ENCODE measurements around the gene OR14A16. TPM values are rescaled to one million over a fixed set of nuclear protein-coding genes. Genes with fewer than 3 reads are reported as not detected.

OR14A16 gene
- total and polyA plus RNA-seq, 2 donors: not detected

- no peaks in the 10 kb centered on the region for H3K36me3 ChIP-seq (ENCODE audit: control insufficient read depth in 2 of 2, insufficient read depth in 2 of 2, low read length in 1 of 2)
- H3K27ac ChIP-seq (ENCODE audit: low read depth in 1 of 2, low read length in 1 of 2): no peak overlapping the region
- no peaks in the 10 kb centered on the region for H3K9me3 ChIP-seq (ENCODE audit: control insufficient read depth in 2 of 2, insufficient read depth in 1 of 2, low read length in 1 of 2)
- WGBS: 85% methylated on average over 13 of the region's 13 CpGs
- no peaks in the 10 kb centered on the region for H3K4me1 ChIP-seq (ENCODE audit: control insufficient read depth in 2 of 2, insufficient read depth in 2 of 2, low read length in 2 of 2)
- no peak overlapping the region for H3K4me3 ChIP-seq (ENCODE audit: low read length in 2 of 2)
- no peaks in the 10 kb centered on the region for H3K27me3 ChIP-seq (ENCODE audit: control insufficient read depth in 2 of 2, insufficient read depth in 1 of 2, low read length in 1 of 2)
- no peak for DNase-seq (ENCODE audit: low read depth in 6 of 9, low spot score in 9 of 9)
These were observed 1.4 kb upstream of the OR14A16 start for GRCh38 chr1:247825362-247825761.

- Histone ChIP-seq H3K36me3 (ENCODE audit: control insufficient read depth in 2 of 2, insufficient read depth in 2 of 2, low read length in 1 of 2) (no peaks in the 10 kb centered on the region), H3K27me3 (ENCODE audit: control insufficient read depth in 2 of 2, insufficient read depth in 1 of 2, low read length in 1 of 2) (no peaks in the 10 kb centered on the region), H3K4me3 (ENCODE audit: low read length in 2 of 2) (no peak overlapping the region), H3K9me3 (ENCODE audit: control insufficient read depth in 2 of 2, insufficient read depth in 1 of 2, low read length in 1 of 2) (no peaks in the 10 kb centered on the region), H3K27ac (ENCODE audit: low read depth in 1 of 2, low read length in 1 of 2) (no peak overlapping the region), H3K4me1 (ENCODE audit: control insufficient read depth in 2 of 2, insufficient read depth in 2 of 2, low read length in 2 of 2) (no peaks in the 10 kb centered on the region)
- no peak for DNase-seq (ENCODE audit: low read depth in 6 of 9, low spot score in 9 of 9)
- WGBS: 70% methylated on average over 2 of the region's 2 CpGs
These were observed 1.9 kb downstream of the OR14A16 start for GRCh38 chr1:247822060-247822459.

- Histone ChIP-seq H3K36me3 (ENCODE audit: control insufficient read depth in 2 of 2, insufficient read depth in 2 of 2, low read length in 1 of 2) (no peaks in the 10 kb centered on the region), H3K4me1 (ENCODE audit: control insufficient read depth in 2 of 2, insufficient read depth in 2 of 2, low read length in 2 of 2) (no peaks in the 10 kb centered on the region), H3K27me3 (ENCODE audit: control insufficient read depth in 2 of 2, insufficient read depth in 1 of 2, low read length in 1 of 2) (no peaks in the 10 kb centered on the region), H3K27ac (ENCODE audit: low read depth in 1 of 2, low read length in 1 of 2) (no peak overlapping the region), H3K4me3 (ENCODE audit: low read length in 2 of 2) (no peak overlapping the region), H3K9me3 (ENCODE audit: control insufficient read depth in 2 of 2, insufficient read depth in 1 of 2, low read length in 1 of 2) (no peaks in the 10 kb centered on the region)
- DNase-seq (ENCODE audit: low read depth in 6 of 9, low spot score in 9 of 9): no peak
- 87% methylated on average over 2 of the region's 2 CpGs for WGBS
These were observed 11.3 kb downstream of the OR14A16 start for GRCh38 chr1:247812637-247813036.

GRCh38 chr1:247797518-247797917, 26.4 kb downstream of the OR14A16 start:
- Histone ChIP-seq H3K9me3 (ENCODE audit: control insufficient read depth in 2 of 2, insufficient read depth in 1 of 2, low read length in 1 of 2) (no peaks in the 10 kb centered on the region), H3K4me1 (ENCODE audit: control insufficient read depth in 2 of 2, insufficient read depth in 2 of 2, low read length in 2 of 2) (no peaks in the 10 kb centered on the region), H3K36me3 (ENCODE audit: control insufficient read depth in 2 of 2, insufficient read depth in 2 of 2, low read length in 1 of 2) (no peaks in the 10 kb centered on the region), H3K27me3 (ENCODE audit: control insufficient read depth in 2 of 2, insufficient read depth in 1 of 2, low read length in 1 of 2) (no peaks in the 10 kb centered on the region), H3K4me3 (ENCODE audit: low read length in 2 of 2) (no peak overlapping the region), H3K27ac (ENCODE audit: low read depth in 1 of 2, low read length in 1 of 2) (no peak overlapping the region)
- WGBS: 63% methylated on average over 2 of the region's 2 CpGs
- DNase-seq (ENCODE audit: low read depth in 6 of 9, low spot score in 9 of 9): no peak

- DNase-seq (ENCODE audit: low read depth in 6 of 9, low spot score in 9 of 9): no peak
- Histone ChIP-seq H3K9me3 (ENCODE audit: control insufficient read depth in 2 of 2, insufficient read depth in 1 of 2, low read length in 1 of 2) (no peaks in the 10 kb centered on the region), H3K4me3 (ENCODE audit: low read length in 2 of 2) (no peak overlapping the region), H3K27me3 (ENCODE audit: control insufficient read depth in 2 of 2, insufficient read depth in 1 of 2, low read length in 1 of 2) (no peaks in the 10 kb centered on the region), H3K4me1 (ENCODE audit: control insufficient read depth in 2 of 2, insufficient read depth in 2 of 2, low read length in 2 of 2) (no peaks in the 10 kb centered on the region), H3K36me3 (ENCODE audit: control insufficient read depth in 2 of 2, insufficient read depth in 2 of 2, low read length in 1 of 2) (no peaks in the 10 kb centered on the region), H3K27ac (ENCODE audit: low read depth in 1 of 2, low read length in 1 of 2) (no peak overlapping the region)
These were observed 54.3 kb downstream of the OR14A16 start for GRCh38 chr1:247769603-247770002.

Other genes with a start within 250 kb of the OR14A16 start
- not detected for gene OR2G2, start 235.8 kb downstream of the OR14A16 start, total RNA-seq
- gene OR2G2, start 235.8 kb downstream of the OR14A16 start, polyA plus RNA-seq: 0.05 TPM
- gene OR2G3, start 218.5 kb downstream of the OR14A16 start, total RNA-seq: not detected
- not detected for gene OR2G3, start 218.5 kb downstream of the OR14A16 start, polyA plus RNA-seq
- gene OR13G1, start 144.4 kb downstream of the OR14A16 start, total RNA-seq: not detected
- not detected for gene OR13G1, start 144.4 kb downstream of the OR14A16 start, polyA plus RNA-seq
- not detected for gene OR6F1, start 107.5 kb downstream of the OR14A16 start, total RNA-seq
- gene OR6F1, start 107.5 kb downstream of the OR14A16 start, polyA plus RNA-seq: not detected
- not detected for gene OR14K1, start 85.5 kb downstream of the OR14A16 start, total RNA-seq
- gene OR14K1, start 85.5 kb downstream of the OR14A16 start, polyA plus RNA-seq: not detected
- gene OR14A2, start 76.0 kb downstream of the OR14A16 start, total RNA-seq: not detected
- gene OR14A2, start 76.0 kb downstream of the OR14A16 start, polyA plus RNA-seq: not detected
- not detected for gene OR1C1, start 63.6 kb downstream of the OR14A16 start, total RNA-seq
- not detected for gene OR1C1, start 63.6 kb downstream of the OR14A16 start, polyA plus RNA-seq
- not detected for gene OR11L1, start 17.8 kb upstream of the OR14A16 start, total RNA-seq
- not detected for gene OR11L1, start 17.8 kb upstream of the OR14A16 start, polyA plus RNA-seq
- 0.66 TPM for gene TRIM58, start 33.1 kb upstream of the OR14A16 start, total RNA-seq
- 0.14 TPM for gene TRIM58, start 33.1 kb upstream of the OR14A16 start, polyA plus RNA-seq
- 0.09 TPM for gene OR2W3, start 71.5 kb upstream of the OR14A16 start, total RNA-seq
- 0.09 TPM for gene OR2W3, start 71.5 kb upstream of the OR14A16 start, polyA plus RNA-seq
- not detected for gene OR2T8, start 96.1 kb upstream of the OR14A16 start, total RNA-seq
- 0.02 TPM for gene OR2T8, start 96.1 kb upstream of the OR14A16 start, polyA plus RNA-seq
- not detected for gene OR2AJ1, start 100.8 kb upstream of the OR14A16 start, total RNA-seq
- gene OR2AJ1, start 100.8 kb upstream of the OR14A16 start, polyA plus RNA-seq: not detected
- not detected for gene OR2L8, start 124.7 kb upstream of the OR14A16 start, total RNA-seq
- not detected for gene OR2L8, start 124.7 kb upstream of the OR14A16 start, polyA plus RNA-seq
- gene OR2AK2, start 141.1 kb upstream of the OR14A16 start, total RNA-seq: 0.09 TPM
- not detected for gene OR2AK2, start 141.1 kb upstream of the OR14A16 start, polyA plus RNA-seq
- 0.05 TPM for gene OR2L5, start 189.5 kb upstream of the OR14A16 start, total RNA-seq
- 0.02 TPM for gene OR2L5, start 189.5 kb upstream of the OR14A16 start, polyA plus RNA-seq
- under 0.01 TPM for gene OR2L2, start 206.0 kb upstream of the OR14A16 start, total RNA-seq
- gene OR2L2, start 206.0 kb upstream of the OR14A16 start, polyA plus RNA-seq: 0.14 TPM
- gene OR2L3, start 222.7 kb upstream of the OR14A16 start, total RNA-seq: not detected
- gene OR2L3, start 222.7 kb upstream of the OR14A16 start, polyA plus RNA-seq: not detected

All from thymus (tissue), 11 donors.